DMS79 (cell line): Measurements from ENCODE around the gene LZIC.

Source experiments
- DNase-seq: peaks from one replicate; lab custom pipeline; 2025; lab: John Stamatoyannopoulos, UW

LZIC gene

DNA sequence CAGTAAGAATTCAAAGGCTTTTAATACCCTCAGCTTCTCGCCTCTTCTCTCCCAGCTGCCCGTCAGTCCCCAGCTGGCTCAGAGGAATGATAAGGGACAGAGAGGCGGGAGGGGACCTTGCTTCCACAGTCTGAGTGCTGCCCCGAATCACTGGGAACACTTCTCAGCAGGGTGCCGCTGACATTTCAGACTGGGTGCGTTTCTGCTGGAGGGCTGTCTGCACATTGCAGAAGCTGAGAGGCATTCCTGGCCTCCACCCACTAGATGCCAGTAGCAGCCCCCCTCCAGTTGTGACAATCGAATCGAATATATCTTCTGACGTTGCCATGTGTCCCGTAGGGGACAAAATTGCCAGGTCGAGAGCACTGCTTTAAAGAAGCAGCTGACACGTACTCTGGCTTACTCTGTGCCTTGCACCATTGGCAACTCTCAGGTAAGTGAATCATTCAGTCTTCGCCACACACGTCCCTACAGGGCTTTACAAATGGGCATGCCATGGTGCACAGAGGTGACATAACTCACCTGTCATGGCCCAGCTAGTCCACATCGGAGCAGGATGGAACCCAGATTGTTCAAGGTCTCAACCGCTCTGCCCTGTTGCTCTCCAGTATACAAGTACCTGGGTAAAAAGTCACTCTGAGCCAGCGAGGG, 57.0 kb downstream of the LZIC start:
- DNase-seq: no peak

GRCh38 chr1:9884805-9885204, 58.4 kb downstream of the LZIC start:
- DNase-seq: no peak

DNA sequence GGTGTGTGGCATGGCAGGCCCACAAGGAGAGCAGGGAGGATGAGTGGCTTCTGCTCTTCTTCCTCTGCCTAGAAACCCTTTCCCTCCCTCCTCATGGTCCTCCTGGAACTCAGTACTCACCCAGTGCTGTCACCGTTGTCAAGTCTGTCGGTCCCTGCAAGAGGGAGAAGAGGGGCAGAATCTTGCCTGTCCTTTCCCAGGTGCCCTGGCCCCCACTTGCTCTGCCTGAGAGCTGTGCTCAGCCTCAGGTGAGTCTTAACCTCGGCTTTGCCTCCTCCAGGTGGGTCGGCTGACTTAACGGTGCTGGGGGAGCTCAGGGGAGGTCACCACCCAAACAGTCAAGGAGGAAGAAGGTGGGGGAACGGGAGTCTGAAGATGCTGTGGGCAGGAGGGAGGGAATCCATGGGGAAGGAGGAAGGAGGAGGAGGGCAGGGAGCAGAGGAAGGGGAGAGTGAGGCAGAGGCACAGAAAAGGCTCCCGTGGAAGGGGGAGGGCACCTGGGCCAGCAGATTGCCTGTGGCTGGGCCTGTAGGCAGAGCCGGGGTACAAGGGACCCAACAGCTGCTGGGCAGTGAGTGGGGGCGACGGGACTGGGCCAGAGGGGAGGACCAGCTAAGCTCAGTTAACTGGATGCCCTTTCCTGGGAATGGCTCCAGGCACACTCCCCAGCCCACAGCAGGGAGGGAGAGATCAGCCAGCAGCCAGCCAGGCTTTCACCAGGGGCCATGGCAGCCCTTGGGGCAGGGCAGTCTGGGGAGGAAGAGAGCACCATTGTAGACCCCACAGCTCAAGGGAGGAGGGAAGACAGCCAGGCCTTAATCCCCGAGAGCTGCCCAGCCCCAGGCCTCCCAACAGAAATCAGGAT, 59.4 kb downstream of the LZIC start:
- DNase-seq: no peak

- DNase-seq: no peak
Observed at GRCh38 chr1:9882945-9883303, 60.3 kb downstream of the LZIC start.

GRCh38 chr1:9882296-9882944, 60.8 kb downstream of the LZIC start:
- DNase-seq: no peak

DNA sequence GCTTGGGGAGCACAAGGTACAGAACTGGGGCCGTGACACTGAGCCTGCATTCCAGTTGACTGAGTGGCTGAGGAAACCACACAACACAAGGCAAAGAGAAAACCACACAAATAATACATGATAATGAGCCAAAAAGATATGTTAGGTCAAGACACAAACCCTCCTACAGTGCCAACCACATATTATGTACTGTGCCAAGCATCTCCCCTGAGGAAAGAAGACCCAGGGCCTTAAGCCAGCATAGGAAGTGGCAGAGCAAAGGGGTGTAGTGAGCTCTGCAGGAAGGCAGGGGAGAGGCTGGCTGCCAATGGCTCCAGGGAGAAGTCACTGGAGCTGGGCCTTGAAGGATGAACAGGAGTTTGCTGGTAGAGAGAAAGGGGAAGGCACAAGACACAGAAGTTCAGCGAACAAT, 61.3 kb downstream of the LZIC start:
- no peak for DNase-seq
